IMR-90 (cell line): ENCODE data around the gene ARPC5L. TPM values are rescaled to one million over a fixed set of nuclear protein-coding genes. Genes with fewer than 3 reads are reported as not detected.

Source experiments
- ATAC-seq: fragments of 200-7000 bp; cut with Tn5 transposase; 2 replicates; pipeline ENCODE4 v1.9.1; 2020; ENCODE audit warnings: low read depth, mild to moderate bottlenecking, moderate library complexity
- BruUV-seq: library from RNA; stranded (reverse); fragments of 400-500 nt; replicated peaks from 2 replicates; lab custom pipeline; 2021; lab: Mats Ljungman, UMichigan
- CTCF ChIA-PET: fragments of 300-600 bp; formaldehyde crosslinking; extraction: SDS; loops from one replicate; lab custom pipeline; 2021; ENCODE audit warnings: antibody characterized with exemption; lab: Yijun Ruan, JAX
- POLR2A ChIA-PET: fragments of 300-600 bp; sonication (Branson Sonifier 250); formaldehyde crosslinking; loops from one replicate; lab custom pipeline; 2022; ENCODE audit warnings: antibody characterized with exemption; ENCODE audit not compliant: unreplicated experiment; lab: Charles Lee
- DNase-seq: peaks from one replicate; pipeline ENCODE4 v3.0.0; 2013
- H2AFZ ChIP-seq: replicated peaks from 2 replicates; pipeline ENCODE3; 2013; ENCODE audit warnings: low read length, mild to moderate bottlenecking; ENCODE audit not compliant: poor library complexity
- H2AK5ac ChIP-seq: 2 replicates; pipeline ENCODE4 v1.6.1; 2013; ENCODE audit warnings: low read depth, low read length, inconsistent platforms
- H2AK9ac ChIP-seq: replicated peaks from 2 replicates; pipeline ENCODE3; 2013; ENCODE audit warnings: mild to moderate bottlenecking, low read depth, low read length, moderate library complexity; ENCODE audit not compliant: poor library complexity
- H2BK120ac ChIP-seq: 2 replicates; pipeline ENCODE4 v1.6.1; 2013; ENCODE audit warnings: low read depth, low read length, inconsistent platforms
- H2BK15ac ChIP-seq: 3 replicates; pipeline ENCODE4 v1.6.1; 2013; ENCODE audit warnings: low read depth, low read length, inconsistent platforms
- H2BK20ac ChIP-seq: 2 replicates; pipeline ENCODE4 v1.6.1; 2013; ENCODE audit warnings: low read depth, mild to moderate bottlenecking, inconsistent platforms, low read length, moderate library complexity
- H2BK5ac ChIP-seq: 2 replicates; pipeline ENCODE4 v1.6.1; 2013; ENCODE audit warnings: mild to moderate bottlenecking, low read depth, low read length, inconsistent platforms; ENCODE audit not compliant: poor library complexity, severe bottlenecking
- H3K14ac ChIP-seq: replicated peaks from 2 replicates; pipeline ENCODE4 v1.6.1; 2013; ENCODE audit warnings: low read depth, low read length, inconsistent platforms
- H3K18ac ChIP-seq: 2 replicates; pipeline ENCODE4 v1.6.1; 2013; ENCODE audit warnings: low read depth, low read length, control low read depth
- H3K23ac ChIP-seq: 2 replicates; pipeline ENCODE4 v1.6.1; 2013; ENCODE audit warnings: low read depth, low read length, inconsistent platforms
- H3K27ac ChIP-seq: 2 replicates; pipeline ENCODE4 v1.5.1; 2013; ENCODE audit warnings: mild to moderate bottlenecking, control low read depth, low read length; ENCODE audit not compliant: insufficient read depth
- H3K27me3 ChIP-seq: 2 replicates; pipeline ENCODE4 v1.6.1; 2013; ENCODE audit warnings: low read length; ENCODE audit not compliant: control insufficient read depth, insufficient read depth
- H3K36me3 ChIP-seq: 2 replicates; pipeline ENCODE4 v1.6.1; 2013; ENCODE audit warnings: low read length, mixed read lengths; ENCODE audit not compliant: control insufficient read depth, insufficient read depth
- H3K4ac ChIP-seq: 2 replicates; pipeline ENCODE4 v1.6.1; 2013; ENCODE audit warnings: low read depth, low read length, inconsistent platforms
- H3K4me1 ChIP-seq: 2 replicates; pipeline ENCODE4 v1.6.1; 2013; ENCODE audit warnings: low read length, mixed read lengths; ENCODE audit not compliant: control insufficient read depth, insufficient read depth
- H3K4me2 ChIP-seq: 2 replicates; pipeline ENCODE4 v1.6.1; 2013; ENCODE audit warnings: low read depth, mild to moderate bottlenecking, control low read depth, low read length, moderate library complexity
- H3K4me3 ChIP-seq: 2 replicates; pipeline ENCODE4 v1.5.1; 2013; ENCODE audit warnings: low read depth, mild to moderate bottlenecking, control low read depth, low read length, moderate library complexity; ENCODE audit not compliant: insufficient read depth
- H3K56ac ChIP-seq: 2 replicates; pipeline ENCODE4 v1.6.1; 2013; ENCODE audit warnings: low read length, inconsistent platforms; ENCODE audit not compliant: insufficient read depth; ENCODE audit errors: extremely low read depth
- H3K79me1 ChIP-seq, 2 experiments: 2 replicates each; pipeline ENCODE4 v1.6.1; 2013; ENCODE audit warnings: low read length in 2 of 2, inconsistent platforms in 1 of 2, low read depth in 1 of 2
- H3K9ac ChIP-seq: 2 replicates; pipeline ENCODE4 v1.6.1; 2013; ENCODE audit warnings: low read depth, low read length, control low read depth
- H3K9me1 ChIP-seq: 2 replicates; pipeline ENCODE4 v1.6.1; 2013; ENCODE audit warnings: low read length, inconsistent platforms; ENCODE audit not compliant: insufficient read depth
- H3K9me3 ChIP-seq: 2 replicates; pipeline ENCODE4 v1.6.1; 2013; ENCODE audit warnings: low read length; ENCODE audit not compliant: control insufficient read depth, insufficient read depth
- H4K20me1 ChIP-seq: 2 replicates; pipeline ENCODE4 v1.6.1; 2013; ENCODE audit warnings: low read length, inconsistent platforms; ENCODE audit not compliant: insufficient read depth
- H4K5ac ChIP-seq: 2 replicates; pipeline ENCODE4 v1.6.1; 2013; ENCODE audit warnings: mild to moderate bottlenecking, low read depth, low read length, control low read depth
- H4K8ac ChIP-seq, 2 experiments: 2 replicates each; pipeline ENCODE4 v1.6.1; 2013; ENCODE audit warnings: low read depth in 2 of 2, low read length in 2 of 2, control low read depth in 1 of 2, inconsistent platforms in 1 of 2
- H4K91ac ChIP-seq: 2 replicates; pipeline ENCODE4 v1.6.1; 2013; ENCODE audit warnings: low read depth, low read length, inconsistent platforms; ENCODE audit not compliant: insufficient read depth
- CEBPB ChIP-seq: IDR thresholded peaks from 2 replicates; pipeline ENCODE4 v1.6.1; 2012; ENCODE audit warnings: low read depth, low read length, improper control_type of control experiment
- MAFK ChIP-seq: IDR thresholded peaks from 2 replicates; pipeline ENCODE4 v1.6.1; 2012; ENCODE audit warnings: low read depth, low read length, improper control_type of control experiment
- MXI1 ChIP-seq: IDR thresholded peaks from 2 replicates; pipeline ENCODE4 v1.6.1; 2012; ENCODE audit warnings: low read depth, mild to moderate bottlenecking, low read length, moderate library complexity, borderline replicate concordance
- RAD21 ChIP-seq: IDR thresholded peaks from 2 replicates; pipeline ENCODE4 v1.6.1; 2012; ENCODE audit warnings: low read length, improper control_type of control experiment
- WGBS, 2 experiments: methylation state at CpG; one replicate each; pipeline versions ENCODE4 v1.1.5 to v1.1.7; 2013; ENCODE audit warnings: missing lambda C conversion rate in 2 of 2; ENCODE audit not compliant: insufficient read length in 1 of 2; ENCODE audit errors: extremely low coverage in 2 of 2; 5-methylcytosine and 5-hydroxymethylcytosine counted together
- dilution Hi-C: fragments of 300-500 bp; cut with HindIII; formaldehyde crosslinking; loops from one replicate; pipeline ENCODE4 v1.14.3; 2018; ENCODE audit warnings: low sequenced_read_pairs; ENCODE audit not compliant: unreplicated experiment
- in situ Hi-C: fragments of 300-500 bp; cut with MboI; formaldehyde crosslinking; loops from 3 replicates; pipeline ENCODE4 v1.14.3; 2019; ENCODE audit warnings: low sequenced_read_pairs, inconsistent platforms, mixed read lengths
- intact Hi-C: fragments of 100-400 bp; cut with micrococcal nuclease; formaldehyde crosslinking; loops from 2 replicates; pipeline ENCODE4 v1.10.0; 2022
- polyA plus RNA-seq, 3 experiments: library from polyadenylated mRNA; depleted of rRNA; stranded (reverse); fragments of >200 nt; gene quantifications; 2 replicates each; pipeline ENCODE4 v1.2.3, GENCODE V29; 2012; ENCODE audit warnings: low replicate concordance in 1 of 3
- total RNA-seq: library from RNA; depleted of rRNA; stranded (reverse); fragments of >200 nt; gene quantifications from 2 replicates; pipeline ENCODE4 v1.2.3, GENCODE V29; 2012
- TF ChIP-seq, protein P1 (sequence below): fragments of 150-350 bp; IDR thresholded peaks from 2 replicates; pipeline ENCODE4 v1.6.1; 2017; ENCODE audit warnings: mild to moderate bottlenecking, antibody characterized with exemption, low read length, low read depth

Gene ARPC5L
- total and polyA plus RNA-seq, 2 of the 4 experiments (the other 2 are of a cell fraction): 11.1 to 53.8 TPM

- no peak for DNase-seq
- Histone ChIP-seq H2BK5ac (no peak overlapping the region), H3K36me3 (peaks cover 31% of the 10 kb centered on the region), H3K9me3 (no peaks in the 10 kb centered on the region), H4K5ac (no peak overlapping the region), H2AK5ac (no peak overlapping the region), H2BK20ac (no peak overlapping the region), H3K27ac (no peak overlapping the region), H2BK120ac (no peak overlapping the region), H3K4me1 (no peaks in the 10 kb centered on the region), H3K27me3 (no peaks in the 10 kb centered on the region), H3K9ac (no peak overlapping the region), H3K79me1 (0 out of 4 replicates have a peak, but pooled peaks cover 0 to 3% of the 10 kb centered on the region in 2 experiments), H3K4ac (no peak overlapping the region), H3K4me3 (no peak overlapping the region), H3K56ac (no peak overlapping the region), H2AK9ac (no peak overlapping the region), H3K14ac (no peak overlapping the region), H3K4me2 (no peak overlapping the region), H4K8ac (no peak overlapping the region), H4K91ac (no peak overlapping the region), H3K9me1 (peaks cover 6% of the 10 kb centered on the region; the same call in 1 of the 2 replicates), H4K20me1 (no peaks in the 10 kb centered on the region), H2AFZ (no peak overlapping the region), H3K23ac (no peak overlapping the region), H3K18ac (no peak overlapping the region), H2BK15ac (no peak overlapping the region)
- ATAC-seq: no peak
- no TSS peak for BruUV-seq
- dilution Hi-C loops (no loop called here), in situ Hi-C loops (loop anchor here (25.0 kb wide), 1 partner anchor 454 kb away; no protein-coding TSS in a partner anchor), intact Hi-C loops (no loop called here)
- no peak for TF ChIP-seq MAFK
- no peak for TF ChIP-seq MXI1
- TF ChIP-seq RAD21: no peak
- TF ChIP-seq CEBPB: no peak
- TF ChIP-seq, protein P1, sequence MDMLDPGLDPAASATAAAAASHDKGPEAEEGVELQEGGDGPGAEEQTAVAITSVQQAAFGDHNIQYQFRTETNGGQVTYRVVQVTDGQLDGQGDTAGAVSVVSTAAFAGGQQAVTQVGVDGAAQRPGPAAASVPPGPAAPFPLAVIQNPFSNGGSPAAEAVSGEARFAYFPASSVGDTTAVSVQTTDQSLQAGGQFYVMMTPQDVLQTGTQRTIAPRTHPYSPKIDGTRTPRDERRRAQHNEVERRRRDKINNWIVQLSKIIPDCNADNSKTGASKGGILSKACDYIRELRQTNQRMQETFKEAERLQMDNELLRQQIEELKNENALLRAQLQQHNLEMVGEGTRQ: no peak
- POLR2A ChIA-PET: no interaction called here
- no CpG with 5 or more reads among the region's 2 CpGs for WGBS, 2 experiments
- CTCF ChIA-PET: no interaction called here
Measured at GRCh38 chr9:124908098-124908497, 46.2 kb downstream of the ARPC5L start.
